Mammary epithelial cell (primary cell): ENCODE results near the gene PCBP3.

Experiments
- CTCF ChIP-seq, 2 donors: IDR thresholded peaks in 1 of 2; conservative IDR thresholded peaks in 1 of 2; 2 replicates each; pipeline ENCODE4 v1.5.1; 2011 to 2012; ENCODE audit warnings: inconsistent platforms in 2 of 2, low read length in 2 of 2, mild to moderate bottlenecking in 2 of 2, control low read depth in 1 of 2, low read depth in 1 of 2; ENCODE audit not compliant: insufficient read depth in 1 of 2; ENCODE audit errors: extremely low read depth in 1 of 2
- EZH2 ChIP-seq: IDR thresholded peaks from 2 replicates; pipeline ENCODE4 v1.6.1; 2012; ENCODE audit warnings: low read length, inconsistent platforms, borderline replicate concordance

GRCh38 chr21:45877171-45877438, 233.6 kb downstream of the PCBP3 start:
- no peak for TF ChIP-seq CTCF (conservative IDR thresholded peaks at IDR 0.05 in 1 of 2, IDR thresholded peaks at IDR 0.05 in 1 of 2; ENCODE audit: extremely low read depth in 1 of 2, insufficient read depth in 1 of 2, low read depth in 1 of 2, low read length in 2 of 2)
- no peak for TF ChIP-seq EZH2
